Measurements from ENCODE around the gene CRYBG1.

DNA sequence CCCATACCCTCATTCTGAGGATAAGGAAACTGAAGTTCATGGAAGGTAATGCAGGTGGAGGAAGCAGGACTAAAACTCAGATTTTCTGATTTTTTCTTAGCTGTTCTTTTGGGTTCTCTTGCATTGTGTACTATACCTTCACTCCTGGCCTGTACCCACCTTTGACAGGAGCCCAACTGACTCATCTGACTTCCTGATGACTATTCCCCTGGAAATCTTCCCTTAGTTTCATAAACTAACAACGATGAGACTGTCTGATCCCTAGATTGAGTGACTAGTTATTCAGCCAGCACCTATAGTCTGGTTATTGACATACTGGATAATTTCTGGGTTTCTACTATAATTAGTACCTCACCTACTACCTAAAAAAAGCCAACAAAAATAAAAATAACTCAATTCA lies 10.1 kb downstream of the CRYBG1 start:
- TF ChIP-seq CTCF (conservative IDR thresholded peaks at IDR 0.05 in 1 of 2, IDR thresholded peaks at IDR 0.05 in 1 of 2; ENCODE audit: extremely low read depth in 1 of 2, insufficient read depth in 1 of 2, low read depth in 1 of 2, low read length in 2 of 2) = no peak
- no peak for TF ChIP-seq EZH2 (IDR thresholded peaks at IDR 0.05; ENCODE audit: borderline replicate concordance, low read length)

Measured in mammary epithelial cell (primary cell).